ELR (cell line): ENCODE data around the gene ZNF776.
"Not testable (repeated sequence)": the region's sequence is repeated elsewhere in the genome, so short reads cannot be mapped to it uniquely, and the experiment has no call there.

Source experiments
- DNase-seq: peaks from one replicate; pipeline ENCODE4 v3.0.0-alpha.2; 2015; ENCODE audit warnings: low read depth

ZNF776 gene

GRCh38 chr19:57746580-57747471 lies at the start of gene ZNF776:
Gene ZNF776 (plus strand): TSS chr19:57746815. CDS start chr19:57747059, 244 bp downstream.
- DNase-seq, result peak; percentile 95

GRCh38 chr19:57701625-57702024 lies 45.0 kb upstream of the ZNF776 start:
- DNase-seq, result no peak

- no peak for DNase-seq
Measured at GRCh38 chr19:57706346-57706745, 40.3 kb upstream of the ZNF776 start.

- DNase-seq, result no peak
Measured at GRCh38 chr19:57708641-57709361, 37.8 kb upstream of the ZNF776 start, which contains the start of gene ZNF154. Gene ZNF154 (minus strand): TSS chr19:57709204. CDS start chr19:57708971, 233 bp downstream.

- DNase-seq, result no peak
Measured at GRCh38 chr19:57709616-57710015, 37.0 kb upstream of the ZNF776 start.

GRCh38 chr19:57712222-57712621 lies 34.4 kb upstream of the ZNF776 start:
- DNase-seq, result no peak

- no peak for DNase-seq
Measured at GRCh38 chr19:57719424-57719823, 27.2 kb upstream of the ZNF776 start.

- DNase-seq, result no peak
Measured at GRCh38 chr19:57719901-57720519, 26.6 kb upstream of the ZNF776 start.

GRCh38 chr19:57720878-57721277 lies 25.7 kb upstream of the ZNF776 start:
- no peak for DNase-seq

GRCh38 chr19:57738320-57738719 lies 8.3 kb upstream of the ZNF776 start:
- DNase-seq, result peak; percentile 65

- DNase-seq, result not testable (repeated sequence)
Measured at GRCh38 chr19:57738770-57739169, 7.8 kb upstream of the ZNF776 start.

GRCh38 chr19:57747472-57747807 lies 825 bp downstream of the ZNF776 start:
- DNase-seq, result peak; percentile 14

GRCh38 chr19:57748029-57748428 lies 1.4 kb downstream of the ZNF776 start:
- DNase-seq, result no peak

- no peak for DNase-seq
Measured at GRCh38 chr19:57754091-57754673, 7.6 kb downstream of the ZNF776 start.

- DNase-seq, result no peak
Measured at GRCh38 chr19:57755031-57755430, 8.4 kb downstream of the ZNF776 start.

- DNase-seq, result no peak
Measured at GRCh38 chr19:57757941-57758340, 11.3 kb downstream of the ZNF776 start.

- DNase-seq, result no peak
Measured at GRCh38 chr19:57759096-57759495, 12.5 kb downstream of the ZNF776 start.

GRCh38 chr19:57769345-57770131 lies 22.9 kb downstream of the ZNF776 start, which contains the start of gene ZNF586:
Gene ZNF586 (plus strand): TSS chr19:57769676. CDS start chr19:57769843, 167 bp downstream.
- peak; percentile 97 for DNase-seq

GRCh38 chr19:57771417-57771816 lies 24.8 kb downstream of the ZNF776 start:
- DNase-seq, result no peak

- DNase-seq, result no peak
Measured at GRCh38 chr19:57773488-57773887, 26.9 kb downstream of the ZNF776 start.

- no peak for DNase-seq
Measured at GRCh38 chr19:57776764-57777296, 30.2 kb downstream of the ZNF776 start.
